Body of pancreas (tissue), 4 donors: ENCODE data around the gene TWIST1.

Source experiments
- CTCF ChIP-seq, 7 experiments: fragments of 450-650 bp in 4 of 7; fragments of 200-600 bp in 3 of 7; sonication (generic) in 3 of 7; IDR thresholded peaks; one replicate each; pipeline ENCODE4 v1.5.1; 2016 to 2019; ENCODE audit warnings: antibody characterized with exemption in 7 of 7
- POLR2A ChIP-seq, 3 donors: fragments of 450-650 bp; IDR thresholded peaks; one replicate each; pipeline ENCODE4 v1.6.1; 2016; ENCODE audit warnings: antibody characterized with exemption in 3 of 3, mild to moderate bottlenecking in 2 of 3

GRCh38 chr7:19099924-19100323 lies 17.5 kb downstream of the TWIST1 start:
- TF ChIP-seq CTCF (IDR thresholded peaks at IDR 0.05), result no peak
- no peak for TF ChIP-seq POLR2A (IDR thresholded peaks at IDR 0.05)
